ENCODE data around the gene ZFYVE27.

Gene ZFYVE27

GRCh38 chr10:97791824-97792721 lies 55.1 kb downstream of the ZFYVE27 start:
- peak; percentile 9 for DNase-seq (ENCODE audit: low read depth)

GRCh38 chr10:97795886-97796285 lies 59.0 kb downstream of the ZFYVE27 start:
- no peak for DNase-seq (ENCODE audit: low read depth)

GRCh38 chr10:97796651-97797050 lies 59.7 kb downstream of the ZFYVE27 start:
- no peak for DNase-seq (ENCODE audit: low read depth)

GRCh38 chr10:97798958-97799610 lies 62.2 kb downstream of the ZFYVE27 start:
- no peak for DNase-seq (ENCODE audit: low read depth)

- DNase-seq (ENCODE audit: low read depth), result no peak
Observed at GRCh38 chr10:97800474-97800873, 63.5 kb downstream of the ZFYVE27 start.

- no peak for DNase-seq (ENCODE audit: low read depth)
Observed at GRCh38 chr10:97801422-97801821, 64.5 kb downstream of the ZFYVE27 start.

GRCh38 chr10:97805096-97805884 lies 68.4 kb downstream of the ZFYVE27 start:
- DNase-seq (ENCODE audit: low read depth), result no peak

GRCh38 chr10:97805949-97806348 lies 69.0 kb downstream of the ZFYVE27 start:
- no peak for DNase-seq (ENCODE audit: low read depth)

GRCh38 chr10:97810446-97810845 lies 73.5 kb downstream of the ZFYVE27 start:
- no peak for DNase-seq (ENCODE audit: low read depth)

Measured in HS-27A (cell line).